Measurements from ENCODE around the gene PCDHGA10. TPM values are rescaled to one million over a fixed set of nuclear protein-coding genes. Genes with fewer than 3 reads are reported as not detected.
"Not testable (repeated sequence)": the region's sequence is repeated elsewhere in the genome, so short reads cannot be mapped to it uniquely, and the experiment has no call there.

Gene PCDHGA10
- 32.1 and 35.7 TPM in 2 replicates for total RNA-seq
- 23.4 TPM for polyA plus RNA-seq (2012)

- peak; percentile 83 for DNase-seq (ENCODE audit: low read depth)
These were observed at the start of gene PCDHGA10 for GRCh38 chr5:141412854-141413539. TSS of gene PCDHGA10 (plus strand) at chr5:141412987. CDS start at chr5:141413176, 189 bp downstream.

GRCh38 chr5:141363952-141364660 is 48.7 kb upstream of the PCDHGA10 start, which contains the start of gene PCDHGA5:
TSS of gene PCDHGA5 (plus strand) at chr5:141364162. CDS start at chr5:141364331, 169 bp downstream.
- DNase-seq (ENCODE audit: low read depth), result no peak

GRCh38 chr5:141366016-141366896 is 46.5 kb upstream of the PCDHGA10 start:
- DNase-seq (ENCODE audit: low read depth), result no peak

GRCh38 chr5:141369994-141370848 is 42.6 kb upstream of the PCDHGA10 start, which contains the start of gene PCDHGB3:
TSS of gene PCDHGB3 (plus strand) at chr5:141370242. CDS start at chr5:141370395, 153 bp downstream.
- no peak for DNase-seq (ENCODE audit: low read depth)

- no peak for DNase-seq (ENCODE audit: low read depth)
These were observed 41.0 kb upstream of the PCDHGA10 start for GRCh38 chr5:141371572-141372475.

- no peak for DNase-seq (ENCODE audit: low read depth)
These were observed 39.0 kb upstream of the PCDHGA10 start, which contains the start of gene PCDHGA6 for GRCh38 chr5:141373673-141374317. TSS of gene PCDHGA6 (plus strand) at chr5:141373891. CDS start at chr5:141374084, 193 bp downstream.

GRCh38 chr5:141374627-141375026 is 38.2 kb upstream of the PCDHGA10 start:
- no peak for DNase-seq (ENCODE audit: low read depth)

- not testable (repeated sequence) for DNase-seq (ENCODE audit: low read depth)
These were observed 37.2 kb upstream of the PCDHGA10 start for GRCh38 chr5:141375444-141376155.

GRCh38 chr5:141382469-141383294 is 30.1 kb upstream of the PCDHGA10 start, which contains the start of gene PCDHGA7:
TSS of gene PCDHGA7 (plus strand) at chr5:141382742. CDS start at chr5:141382900, 158 bp downstream.
- no peak for DNase-seq (ENCODE audit: low read depth)

GRCh38 chr5:141383345-141383744 is 29.4 kb upstream of the PCDHGA10 start:
- no peak for DNase-seq (ENCODE audit: low read depth)

GRCh38 chr5:141384471-141385267 is 28.1 kb upstream of the PCDHGA10 start:
- DNase-seq (ENCODE audit: low read depth), result no peak

GRCh38 chr5:141387557-141388311 is 25.1 kb upstream of the PCDHGA10 start, which contains the start of gene PCDHGB4:
TSS of gene PCDHGB4 (plus strand) at chr5:141387698. CDS start at chr5:141387885, 187 bp downstream.
- DNase-seq (ENCODE audit: low read depth), result not testable (repeated sequence)

- DNase-seq (ENCODE audit: low read depth), result no peak
These were observed 24.1 kb upstream of the PCDHGA10 start for GRCh38 chr5:141388661-141389060.

- DNase-seq (ENCODE audit: low read depth), result no peak
These were observed 23.4 kb upstream of the PCDHGA10 start for GRCh38 chr5:141389153-141390042.

Data from myocyte (in vitro differentiated cells).